SK-N-SH treated with all-trans-retinoic acid at 6 μM for 48 hours (cell line): ENCODE data around the gene MMP7.

Experiments
- ATAC-seq: fragments of 200-7000 bp; cut with Tn5 transposase; 3 replicates; pipeline ENCODE4 v1.9.1; 2020; ENCODE audit warnings: mild to moderate bottlenecking, moderate library complexity
- ARNTL ChIP-seq: fragments of 450-650 bp; formaldehyde crosslinking; IDR thresholded peaks from 2 replicates; pipeline ENCODE4 v1.5.0; 2020; ENCODE audit warnings: low read depth, mild to moderate bottlenecking, moderate library complexity, borderline replicate concordance
- BACH2 ChIP-seq: fragments of 250-450 bp; sonication (Bioruptor Pico); IDR thresholded peaks from 2 replicates; pipeline ENCODE4 v1.9.0; 2021; ENCODE audit warnings: mild to moderate bottlenecking, borderline replicate concordance
- CREB5 ChIP-seq: fragments of 250-450 bp; sonication (Bioruptor Pico); IDR thresholded peaks from 2 replicates; pipeline ENCODE4 v1.5.1; 2020; ENCODE audit warnings: low read depth, mild to moderate bottlenecking, moderate library complexity
- CSDC2 ChIP-seq: fragments of 250-450 bp; sonication (Bioruptor Pico); IDR thresholded peaks from 2 replicates; pipeline ENCODE4 v1.5.0; 2020; ENCODE audit warnings: mild to moderate bottlenecking, moderate library complexity
- CSRNP3 ChIP-seq: fragments of 250-450 bp; sonication (Bioruptor Pico); IDR thresholded peaks from 2 replicates; pipeline ENCODE4 v1.5.1; 2021; ENCODE audit warnings: mild to moderate bottlenecking, moderate library complexity
- ESRRG ChIP-seq: fragments of 250-450 bp; sonication (Bioruptor Pico); IDR thresholded peaks from 2 replicates; pipeline ENCODE4 v1.6.1; 2021; ENCODE audit warnings: mild to moderate bottlenecking
- GLIS3 ChIP-seq: fragments of 250-450 bp; sonication (Bioruptor Pico); IDR thresholded peaks from 2 replicates; pipeline ENCODE4 v1.5.0; 2020; ENCODE audit warnings: mild to moderate bottlenecking, moderate library complexity
- ISL1 ChIP-seq: fragments of 250-450 bp; sonication (Bioruptor Pico); IDR thresholded peaks from 2 replicates; pipeline ENCODE4 v2.1.2; 2022; ENCODE audit warnings: mild to moderate bottlenecking, moderate library complexity
- PATZ1 ChIP-seq: fragments of 250-450 bp; sonication (Bioruptor Pico); IDR thresholded peaks from 2 replicates; pipeline ENCODE4 v1.8.0; 2020; ENCODE audit warnings: mild to moderate bottlenecking, moderate library complexity, borderline replicate concordance
- POU6F1 ChIP-seq: fragments of 250-450 bp; sonication (Bioruptor Pico); IDR thresholded peaks from 2 replicates; pipeline ENCODE4 v1.8.0; 2021; ENCODE audit warnings: low read depth, mild to moderate bottlenecking, moderate library complexity, borderline replicate concordance
- PPARA ChIP-seq: fragments of 250-450 bp; sonication (Bioruptor Pico); IDR thresholded peaks from 2 replicates; pipeline ENCODE4 v1.5.0; 2020; ENCODE audit warnings: mild to moderate bottlenecking, borderline replicate concordance
- RARB ChIP-seq: fragments of 250-450 bp; sonication (Bioruptor Pico); IDR thresholded peaks from 2 replicates; pipeline ENCODE4 v1.8.0; 2021; ENCODE audit warnings: mild to moderate bottlenecking, moderate library complexity
- SNAI2 ChIP-seq: fragments of 250-450 bp; sonication (Bioruptor Pico); IDR thresholded peaks from 2 replicates; pipeline ENCODE4 v1.5.0; 2020; ENCODE audit warnings: mild to moderate bottlenecking, moderate library complexity
- TCF4 ChIP-seq: fragments of 250-450 bp; sonication (Bioruptor Pico); IDR thresholded peaks from 2 replicates; pipeline ENCODE4 v1.8.0; 2021; ENCODE audit warnings: mild to moderate bottlenecking, moderate library complexity, borderline replicate concordance
- TOX ChIP-seq: fragments of 250-450 bp; sonication (Bioruptor Pico); IDR thresholded peaks from 2 replicates; pipeline ENCODE4 v1.8.0; 2021; ENCODE audit warnings: mild to moderate bottlenecking, moderate library complexity, borderline replicate concordance
- TSHZ2 ChIP-seq: fragments of 250-450 bp; sonication (Bioruptor Pico); IDR thresholded peaks from 2 replicates; pipeline ENCODE4 v1.5.0; 2020; ENCODE audit warnings: mild to moderate bottlenecking, moderate library complexity
- ZC3H10 ChIP-seq: fragments of 250-450 bp; sonication (Bioruptor Pico); IDR thresholded peaks from 2 replicates; pipeline ENCODE4 v1.5.1; 2021; ENCODE audit warnings: mild to moderate bottlenecking, moderate library complexity
- ZFP3 ChIP-seq: fragments of 250-450 bp; sonication (Bioruptor Pico); IDR thresholded peaks from 2 replicates; pipeline ENCODE4 v1.5.0; 2020; ENCODE audit warnings: mild to moderate bottlenecking, moderate library complexity
- ZFP30 ChIP-seq: fragments of 450-650 bp; formaldehyde crosslinking; IDR thresholded peaks from 2 replicates; pipeline ENCODE4 v1.5.0; 2022; ENCODE audit warnings: mild to moderate bottlenecking, moderate library complexity
- ZNF565 ChIP-seq: fragments of 450-650 bp; formaldehyde crosslinking; conservative IDR thresholded peaks from 2 replicates; pipeline ENCODE4 v1.5.0; 2020; ENCODE audit warnings: low read depth, mild to moderate bottlenecking, moderate library complexity
- ZNF70 ChIP-seq: fragments of 450-650 bp; formaldehyde crosslinking; IDR thresholded peaks from 2 replicates; pipeline ENCODE4 v1.5.0; 2020; ENCODE audit warnings: mild to moderate bottlenecking, moderate library complexity
- ZNF8 ChIP-seq: fragments of 450-650 bp; formaldehyde crosslinking; IDR thresholded peaks from 2 replicates; pipeline ENCODE4 v1.5.0; 2020; ENCODE audit warnings: mild to moderate bottlenecking, moderate library complexity

The MMP7 gene

GRCh38 chr11:102566112-102566511, 35.6 kb upstream of the MMP7 start:
- TF ChIP-seq TCF4 (CRISPR knock-in tag) (no peak), ARNTL (CRISPR knock-in tag) (no peak), ZC3H10 (CRISPR knock-in tag) (no peak), RARB (CRISPR knock-in tag) (no peak), ZNF8 (CRISPR knock-in tag) (no peak), ZFP30 (no peak), ZNF70 (CRISPR knock-in tag) (no peak), CSDC2 (CRISPR knock-in tag) (no peak), ESRRG (CRISPR knock-in tag) (no peak), POU6F1 (CRISPR knock-in tag) (no peak), BACH2 (no peak), TOX (CRISPR knock-in tag) (no peak), GLIS3 (no peak), CSRNP3 (CRISPR knock-in tag) (no peak), CREB5 (CRISPR knock-in tag) (no peak), SNAI2 (CRISPR knock-in tag) (no peak), PPARA (CRISPR knock-in tag) (no peak), ZFP3 (CRISPR knock-in tag) (no peak), ISL1 (no peak), ZNF565 (no peak)
- no peak for ATAC-seq

- ATAC-seq: peak; percentile 86
- TF ChIP-seq TCF4 (CRISPR knock-in tag) (no peak), ESRRG (CRISPR knock-in tag) (no peak), TSHZ2 (CRISPR knock-in tag) (no peak), TOX (CRISPR knock-in tag) (no peak), PATZ1 (CRISPR knock-in tag) (no peak), RARB (CRISPR knock-in tag) (no peak), SNAI2 (CRISPR knock-in tag) (no peak), ZNF70 (CRISPR knock-in tag) (no peak), ARNTL (CRISPR knock-in tag) (no peak), PPARA (CRISPR knock-in tag) (no peak), CSDC2 (CRISPR knock-in tag) (no peak), CSRNP3 (CRISPR knock-in tag) (no peak), ISL1 (no peak), CREB5 (CRISPR knock-in tag) (no peak), GLIS3 (no peak)
- TF ChIP-seq, all 23 proteins: peak for 0
These were observed 33.6 kb upstream of the MMP7 start for GRCh38 chr11:102564110-102564509.
